Gastroesophageal sphincter (tissue), 4 donors: ENCODE measurements around the gene C1QTNF2. TPM values are rescaled to one million over a fixed set of nuclear protein-coding genes. Genes with fewer than 3 reads are reported as not detected.

Source experiments
- ATAC-seq: fragments of 150-250 bp; one replicate; pipeline ENCODE4 v1.9.1; 2016; ENCODE audit warnings: mild to moderate bottlenecking, moderate library complexity
- H3K27ac ChIP-seq, 4 donors: fragments of 200-600 bp; sonication (generic) in 3 of 4; 1 replicate in 3 of 4; 2 replicates in 1 of 4; pipeline ENCODE4 v1.5.1; 2016 to 2019
- H3K27me3 ChIP-seq: fragments of 200-600 bp; sonication (generic); one replicate; pipeline ENCODE4 v1.5.1; 2019
- H3K36me3 ChIP-seq, 2 donors: fragments of 200-600 bp; sonication (generic); one replicate each; pipeline ENCODE4 v1.5.1; 2019; ENCODE audit warnings: control low read depth in 1 of 2
- H3K4me1 ChIP-seq, 3 donors: fragments of 200-600 bp; sonication (generic); 1 replicate in 2 of 3; 2 replicates in 1 of 3; pipeline ENCODE4 v1.5.1; 2016 to 2019; ENCODE audit warnings: control low read depth in 2 of 3
- H3K4me3 ChIP-seq, 2 donors: fragments of 200-600 bp; sonication (generic); one replicate each; pipeline ENCODE4 v1.5.1; 2019; ENCODE audit warnings: mild to moderate bottlenecking in 1 of 2, moderate library complexity in 1 of 2
- H3K9me3 ChIP-seq, 3 donors: fragments of 200-600 bp; sonication (generic); one replicate each; pipeline ENCODE4 v1.5.1; 2017 to 2019; ENCODE audit warnings: control low read depth in 2 of 3
- EP300 ChIP-seq: sonication (generic); formaldehyde crosslinking; IDR thresholded peaks from one replicate; pipeline ENCODE4 v1.6.1; 2017; ENCODE audit warnings: antibody characterized with exemption, mild to moderate bottlenecking
- POLR2A ChIP-seq, 2 donors: fragments of 450-650 bp; IDR thresholded peaks; one replicate each; pipeline ENCODE4 v1.6.1; 2017; ENCODE audit warnings: antibody characterized with exemption in 2 of 2, mild to moderate bottlenecking in 2 of 2, moderate library complexity in 1 of 2
- POLR2AphosphoS5 ChIP-seq: sonication (generic); formaldehyde crosslinking; IDR thresholded peaks from one replicate; pipeline ENCODE4 v1.6.1; 2017; ENCODE audit warnings: antibody characterized with exemption
- WGBS, 2 donors: methylation state at CpG; one replicate each; pipeline ENCODE4 v1.1.5; 2018; ENCODE audit warnings: low coverage in 1 of 2; 5-methylcytosine and 5-hydroxymethylcytosine counted together
- total RNA-seq, 4 donors: library from RNA; depleted of rRNA; stranded (reverse); fragments of >200 nt; gene quantifications; one replicate each; pipeline ENCODE4 v1.1.0, GENCODE V29; 2016
- TF ChIP-seq, protein P1 (sequence below), 4 experiments: fragments of 200-600 bp in 2 of 4; fragments of 450-650 bp in 2 of 4; sonication (generic) in 1 of 4; IDR thresholded peaks; one replicate each; pipeline ENCODE4 v1.5.1; 2017 to 2019; ENCODE audit warnings: antibody characterized with exemption in 4 of 4, mild to moderate bottlenecking in 2 of 4, moderate library complexity in 2 of 4

The C1QTNF2 gene
- total RNA-seq, 4 donors from 2014 or later = 1.5 to 6.9 (median 3.2) TPM

DNA sequence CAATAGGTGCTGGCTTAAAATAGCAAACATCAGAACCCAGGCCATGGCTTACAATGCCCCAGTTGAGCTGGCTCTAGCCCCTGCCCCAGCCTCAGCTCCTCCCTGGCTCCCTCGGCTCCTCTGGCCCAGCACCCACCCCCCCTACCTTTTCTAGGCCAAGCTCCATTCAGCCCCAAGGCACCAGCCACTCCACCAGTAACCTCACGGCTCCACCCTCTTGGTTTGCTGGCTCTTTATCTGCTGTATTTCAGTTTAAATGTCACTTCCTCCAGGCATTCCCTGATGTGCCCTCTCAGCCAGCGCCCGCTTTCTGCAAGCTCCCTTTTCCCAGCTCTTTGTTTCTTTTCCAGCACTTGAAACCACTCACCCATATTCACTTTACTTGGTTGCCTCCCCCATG lies 10.6 kb downstream of the C1QTNF2 start:
- H3K27me3 ChIP-seq = no peaks in the 10 kb centered on the region
- H3K36me3 ChIP-seq = no peaks in the 10 kb centered on the region
- H3K4me3 ChIP-seq = no peak overlapping the region
- ATAC-seq = no peak
- WGBS, 2 donors = 46% methylated on average over 4 of the region's 4 CpGs; no CpG with 5 or more reads in 1 of the 2 donors
- TF ChIP-seq POLR2AphosphoS5 (no peak), EP300 (no peak), POLR2A (IDR thresholded peaks at IDR 0.05) (no peak)
- TF ChIP-seq, protein P1, sequence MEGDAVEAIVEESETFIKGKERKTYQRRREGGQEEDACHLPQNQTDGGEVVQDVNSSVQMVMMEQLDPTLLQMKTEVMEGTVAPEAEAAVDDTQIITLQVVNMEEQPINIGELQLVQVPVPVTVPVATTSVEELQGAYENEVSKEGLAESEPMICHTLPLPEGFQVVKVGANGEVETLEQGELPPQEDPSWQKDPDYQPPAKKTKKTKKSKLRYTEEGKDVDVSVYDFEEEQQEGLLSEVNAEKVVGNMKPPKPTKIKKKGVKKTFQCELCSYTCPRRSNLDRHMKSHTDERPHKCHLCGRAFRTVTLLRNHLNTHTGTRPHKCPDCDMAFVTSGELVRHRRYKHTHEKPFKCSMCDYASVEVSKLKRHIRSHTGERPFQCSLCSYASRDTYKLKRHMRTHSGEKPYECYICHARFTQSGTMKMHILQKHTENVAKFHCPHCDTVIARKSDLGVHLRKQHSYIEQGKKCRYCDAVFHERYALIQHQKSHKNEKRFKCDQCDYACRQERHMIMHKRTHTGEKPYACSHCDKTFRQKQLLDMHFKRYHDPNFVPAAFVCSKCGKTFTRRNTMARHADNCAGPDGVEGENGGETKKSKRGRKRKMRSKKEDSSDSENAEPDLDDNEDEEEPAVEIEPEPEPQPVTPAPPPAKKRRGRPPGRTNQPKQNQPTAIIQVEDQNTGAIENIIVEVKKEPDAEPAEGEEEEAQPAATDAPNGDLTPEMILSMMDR (IDR thresholded peaks at IDR 0.05) = no peak
- peaks cover 0 to 64% (median 18%) of the 10 kb centered on the region in 3 donors for H3K4me1 ChIP-seq
- no peaks in the 10 kb centered on the region for H3K9me3 ChIP-seq
- peak overlapping the region in 2 of 4 donors; percentile 59 to 85 for H3K27ac ChIP-seq

DNA sequence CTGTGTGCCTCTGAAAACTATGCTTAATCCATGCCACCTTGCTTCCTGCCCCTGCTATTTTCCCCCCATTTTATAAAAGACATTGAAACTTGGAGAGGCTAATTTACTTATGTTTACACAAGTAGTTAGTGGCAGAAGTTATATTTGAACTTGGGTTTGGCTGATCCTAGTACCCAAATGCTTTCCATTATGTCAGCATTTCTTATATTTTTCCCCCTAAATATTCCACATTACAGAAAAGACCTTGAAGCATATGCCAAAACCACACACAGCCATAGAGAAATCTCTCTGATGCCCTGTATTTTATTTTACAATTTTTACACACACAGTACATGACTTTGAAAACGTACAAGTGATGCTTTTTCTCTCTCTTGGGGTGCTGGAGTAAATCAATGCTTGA lies 11.2 kb downstream of the C1QTNF2 start:
- TF ChIP-seq EP300 (no peak), POLR2AphosphoS5 (no peak), POLR2A (IDR thresholded peaks at IDR 0.05) (no peak)
- TF ChIP-seq, protein P1 (IDR thresholded peaks at IDR 0.05) = no peak
- Histone ChIP-seq H3K36me3 (no peaks in the 10 kb centered on the region), H3K4me1 (peaks cover 0 to 69% (median 18%) of the 10 kb centered on the region in 3 donors), H3K27ac (peak overlapping the region in 2 of 4 donors; percentile 59 to 85), H3K4me3 (no peak overlapping the region), H3K9me3 (no peaks in the 10 kb centered on the region), H3K27me3 (no peaks in the 10 kb centered on the region)
- no peak for ATAC-seq
- WGBS, 2 donors = 0% methylated on average over 1 of the region's 1 CpG; no CpG with 5 or more reads in 1 of the 2 donors

DNA sequence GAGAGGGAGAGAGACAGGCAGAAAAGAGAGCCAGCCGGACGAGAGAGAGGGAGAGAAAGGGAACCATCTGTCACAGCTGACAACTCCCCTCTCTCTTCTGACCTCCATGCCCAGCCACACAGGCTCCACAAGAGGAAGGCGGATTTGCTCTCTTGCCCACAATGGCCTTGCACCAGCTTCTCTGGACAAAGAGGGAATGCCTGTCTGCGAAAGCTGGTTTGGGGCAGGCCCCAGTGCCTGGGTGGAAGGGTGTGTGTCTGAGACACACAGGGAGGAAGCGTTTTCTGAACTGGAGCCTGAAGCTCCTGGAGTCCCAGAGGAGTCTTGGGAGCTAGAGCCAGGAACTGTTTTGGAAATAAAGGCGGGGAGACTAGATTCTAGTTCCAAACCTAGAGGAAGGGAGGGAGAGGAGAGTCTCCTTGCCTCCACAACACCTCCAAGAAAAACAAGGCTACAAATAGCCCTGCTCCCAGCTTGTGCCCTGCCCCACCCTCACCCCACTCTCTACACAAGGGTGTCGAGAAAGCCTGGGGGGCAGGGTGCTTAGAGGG lies 12.5 kb downstream of the C1QTNF2 start:
- 16 to 18% methylated on average over 5 to 6 of the region's 7 CpGs for whole genome bisulfite sequencing, 2 donors
- no peaks in the 10 kb centered on the region for H3K27me3 ChIP-seq
- no peaks in the 10 kb centered on the region for H3K36me3 ChIP-seq
- H3K4me1 ChIP-seq = peaks cover 0 to 70% (median 14%) of the 10 kb centered on the region in 3 donors
- no peak for TF ChIP-seq POLR2AphosphoS5
- TF ChIP-seq, protein P1 (IDR thresholded peaks at IDR 0.05) = no peak
- no peak for TF ChIP-seq POLR2A (IDR thresholded peaks at IDR 0.05)
- TF ChIP-seq EP300 = no peak
- peak; percentile 76 for ATAC-seq
- peak overlapping the region; percentile 54 to 85 (median 82) for H3K27ac ChIP-seq
- peak overlapping the region in 1 of 2 donors; percentile 32 for H3K4me3 ChIP-seq
- no peaks in the 10 kb centered on the region for H3K9me3 ChIP-seq

DNA sequence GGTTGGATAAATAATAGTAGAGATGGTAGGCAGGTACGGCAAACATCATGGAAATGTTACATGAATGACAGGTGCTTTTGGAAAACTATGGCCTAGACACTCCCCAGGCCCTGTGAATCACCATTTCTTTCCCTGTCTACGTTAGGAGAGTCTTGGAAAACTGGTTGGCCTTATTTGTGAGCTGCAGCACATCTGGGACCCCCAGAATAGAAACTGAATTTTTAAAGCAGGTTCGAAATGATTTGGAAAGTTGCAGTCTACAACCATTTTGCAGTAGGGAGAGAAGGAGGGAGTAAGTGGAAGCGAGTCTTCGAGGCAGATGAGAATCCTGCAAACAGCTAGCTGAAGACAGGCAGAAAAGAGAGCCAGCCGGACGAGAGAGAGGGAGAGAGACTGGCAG lies 13.0 kb downstream of the C1QTNF2 start:
- peak; percentile 17 for ATAC-seq
- H3K27me3 ChIP-seq = no peaks in the 10 kb centered on the region
- H3K9me3 ChIP-seq = no peaks in the 10 kb centered on the region
- peaks cover 0 to 66% (median 14%) of the 10 kb centered on the region in 3 donors for H3K4me1 ChIP-seq
- no peak for TF ChIP-seq POLR2A (IDR thresholded peaks at IDR 0.05)
- TF ChIP-seq EP300 = no peak
- TF ChIP-seq, protein P1 (IDR thresholded peaks at IDR 0.05) = no peak
- no peak for TF ChIP-seq POLR2AphosphoS5
- 20 to 58% methylated on average over 7 of the region's 7 CpGs for WGBS, 2 donors
- H3K27ac ChIP-seq = peak overlapping the region; percentile 54 to 85 (median 82)
- H3K4me3 ChIP-seq = peak overlapping the region in 1 of 2 donors; percentile 32
- no peaks in the 10 kb centered on the region for H3K36me3 ChIP-seq
